ENCODE measurements around the gene SLC35E4. TPM values are rescaled to one million over a fixed set of nuclear protein-coding genes. Genes with fewer than 3 reads are reported as not detected.
"Not testable (repeated sequence)": the region's sequence is repeated elsewhere in the genome, so short reads cannot be mapped to it uniquely, and the experiment has no call there.

SLC35E4 gene
- total RNA-seq: 2.1 and 2.6 TPM in 2 replicates
- long read RNA-seq, partial matches to known transcripts: 0 of 1 reads
- long read RNA-seq, other reads (novel, unspliced or antisense): 1 of 1 reads

DNA sequence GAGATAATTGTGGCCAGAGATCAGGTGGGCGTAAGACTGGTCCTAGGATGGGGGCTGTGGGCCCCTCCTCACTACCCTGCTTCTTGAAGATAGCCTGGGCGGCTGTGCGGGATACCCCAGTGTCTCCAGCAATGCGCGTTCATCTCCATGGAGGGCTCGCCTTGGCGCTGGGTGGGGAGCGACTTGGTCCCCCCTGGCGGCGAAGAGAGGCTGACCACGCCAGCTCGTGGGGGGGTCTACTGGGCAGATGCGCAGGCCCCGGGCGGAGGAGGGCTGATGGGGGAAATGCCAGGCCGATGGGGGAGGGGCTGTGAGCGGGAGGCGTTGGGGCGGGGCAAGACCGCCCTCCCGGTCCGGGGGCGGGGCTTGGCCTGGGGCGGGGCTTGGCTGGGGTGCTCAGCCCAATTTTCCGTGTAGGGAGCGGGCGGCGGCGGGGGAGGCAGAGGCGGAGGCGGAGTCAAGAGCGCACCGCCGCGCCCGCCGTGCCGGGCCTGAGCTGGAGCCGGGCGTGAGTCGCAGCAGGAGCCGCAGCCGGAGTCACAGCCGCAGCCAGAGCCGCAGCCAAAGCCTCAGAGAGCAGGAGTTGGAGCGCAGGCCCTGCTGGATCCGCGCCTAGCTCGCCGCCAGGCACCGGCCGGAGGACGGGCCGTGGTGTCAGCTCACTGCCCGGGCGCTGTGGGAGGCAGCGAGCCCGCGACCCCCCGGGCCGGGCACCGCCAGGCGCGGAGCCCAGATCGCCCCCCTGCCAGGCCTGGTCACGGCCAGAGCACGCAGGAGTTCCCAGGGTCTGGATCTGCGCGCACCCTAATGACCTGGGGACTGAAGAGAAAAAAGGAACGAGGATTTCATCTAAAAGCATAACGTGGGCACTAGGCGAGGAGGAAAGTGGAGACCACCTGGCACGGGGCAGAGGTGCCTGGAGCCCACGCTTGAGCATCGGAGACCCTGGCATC, at the start of gene SLC35E4:
Gene SLC35E4, plus strand, starts transcription at position 509 of the 953 bp plus-strand sequence. CDS start 670 bp downstream, outside the sequence.
- Mint-ChIP-seq H3K4me3 (ENCODE audit: low read depth) (peak within 1 kb of the TSS; percentile 69), H3K27ac (no peak within 1 kb of the TSS)

GRCh38 chr22:30586414-30586813, 49.2 kb upstream of the SLC35E4 start:
- Mint-ChIP-seq H3K9me3 (ENCODE audit: low read depth) (no peaks in the 10 kb centered on the region), H3K4me1 (ENCODE audit: low read depth) (peaks cover 2% of the 10 kb centered on the region), H3K4me3 (ENCODE audit: low read depth) (no peak overlapping the region)

More for the DNA sequence above, at the start of gene SLC35E4:
- peaks cover 3% of the 10 kb centered on the region for H3K36me3 Mint-ChIP-seq (ENCODE audit: insufficient read depth)
- DNase-seq (ENCODE audit: low spot score, unreplicated experiment): peak; percentile 83
- no peaks in the 10 kb centered on the region for H3K27me3 Mint-ChIP-seq
- H3K9me3 Mint-ChIP-seq (ENCODE audit: low read depth): no peaks in the 10 kb centered on the region
- peaks cover 5% of the 10 kb centered on the region for H3K4me1 Mint-ChIP-seq (ENCODE audit: low read depth)
- TF ChIP-seq, protein P1, sequence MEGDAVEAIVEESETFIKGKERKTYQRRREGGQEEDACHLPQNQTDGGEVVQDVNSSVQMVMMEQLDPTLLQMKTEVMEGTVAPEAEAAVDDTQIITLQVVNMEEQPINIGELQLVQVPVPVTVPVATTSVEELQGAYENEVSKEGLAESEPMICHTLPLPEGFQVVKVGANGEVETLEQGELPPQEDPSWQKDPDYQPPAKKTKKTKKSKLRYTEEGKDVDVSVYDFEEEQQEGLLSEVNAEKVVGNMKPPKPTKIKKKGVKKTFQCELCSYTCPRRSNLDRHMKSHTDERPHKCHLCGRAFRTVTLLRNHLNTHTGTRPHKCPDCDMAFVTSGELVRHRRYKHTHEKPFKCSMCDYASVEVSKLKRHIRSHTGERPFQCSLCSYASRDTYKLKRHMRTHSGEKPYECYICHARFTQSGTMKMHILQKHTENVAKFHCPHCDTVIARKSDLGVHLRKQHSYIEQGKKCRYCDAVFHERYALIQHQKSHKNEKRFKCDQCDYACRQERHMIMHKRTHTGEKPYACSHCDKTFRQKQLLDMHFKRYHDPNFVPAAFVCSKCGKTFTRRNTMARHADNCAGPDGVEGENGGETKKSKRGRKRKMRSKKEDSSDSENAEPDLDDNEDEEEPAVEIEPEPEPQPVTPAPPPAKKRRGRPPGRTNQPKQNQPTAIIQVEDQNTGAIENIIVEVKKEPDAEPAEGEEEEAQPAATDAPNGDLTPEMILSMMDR (IDR thresholded peaks at IDR 0.05; ENCODE audit: unreplicated experiment): peak; percentile 33

DNA sequence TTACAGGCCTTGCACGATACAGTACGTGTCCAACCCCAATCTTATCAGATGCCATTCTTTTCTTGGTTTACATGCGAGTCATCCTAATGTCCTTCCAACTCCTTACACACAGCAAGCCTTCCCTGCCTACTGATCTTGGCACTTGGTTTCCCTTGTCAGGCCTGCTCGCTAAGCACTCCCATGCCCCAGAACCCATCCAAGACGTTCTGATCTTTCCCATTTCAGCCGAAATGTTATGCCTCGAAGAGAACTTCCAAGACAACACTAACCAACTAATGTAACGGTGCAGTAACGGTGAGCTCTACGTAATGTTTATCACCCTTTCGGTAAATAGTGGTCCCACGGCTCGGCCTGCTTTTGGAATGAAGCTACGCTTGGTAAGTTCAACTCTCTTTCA, 44.4 kb upstream of the SLC35E4 start:
- H3K27ac Mint-ChIP-seq: no peak overlapping the region
- TF ChIP-seq, protein P1 (IDR thresholded peaks at IDR 0.05; ENCODE audit: unreplicated experiment): no peak
- H3K4me3 Mint-ChIP-seq (ENCODE audit: low read depth): no peak overlapping the region
- DNase-seq (ENCODE audit: low spot score, unreplicated experiment): no peak
- H3K4me1 Mint-ChIP-seq (ENCODE audit: low read depth): peaks cover 2% of the 10 kb centered on the region
- peaks cover 10% of the 10 kb centered on the region for H3K27me3 Mint-ChIP-seq
- H3K36me3 Mint-ChIP-seq (ENCODE audit: insufficient read depth): peaks cover 3% of the 10 kb centered on the region
- H3K9me3 Mint-ChIP-seq (ENCODE audit: low read depth): no peaks in the 10 kb centered on the region

More at GRCh38 chr22:30586414-30586813, 49.2 kb upstream of the SLC35E4 start:
- Mint-ChIP-seq H3K36me3 (ENCODE audit: insufficient read depth) (peaks cover 7% of the 10 kb centered on the region), H3K27me3 (no peaks in the 10 kb centered on the region), H3K27ac (no peak overlapping the region)
- no peak for DNase-seq (ENCODE audit: low spot score, unreplicated experiment)
- TF ChIP-seq, protein P1 (IDR thresholded peaks at IDR 0.05; ENCODE audit: unreplicated experiment): no peak

- Mint-ChIP-seq H3K27me3 (peaks cover 10% of the 10 kb centered on the region), H3K36me3 (ENCODE audit: insufficient read depth) (peaks cover 3% of the 10 kb centered on the region), H3K4me3 (ENCODE audit: low read depth) (no peak within 1 kb of the TSS), H3K4me1 (ENCODE audit: low read depth) (peaks cover 2% of the 10 kb centered on the region), H3K27ac (no peak within 1 kb of the TSS), H3K9me3 (ENCODE audit: low read depth) (no peaks in the 10 kb centered on the region)
- TF ChIP-seq, protein P1 (IDR thresholded peaks at IDR 0.05; ENCODE audit: unreplicated experiment): no peak
- DNase-seq (ENCODE audit: low spot score, unreplicated experiment): peak; percentile 88
These were observed 43.8 kb upstream of the SLC35E4 start, which contains the start of gene PES1 for GRCh38 chr22:30591588-30592359. TSS of gene PES1 (minus strand) at chr22:30591910. CDS start at chr22:30591833, 77 bp downstream.

- DNase-seq (ENCODE audit: low spot score, unreplicated experiment); H3K4me3 Mint-ChIP-seq (ENCODE audit: low read depth); H3K9me3 Mint-ChIP-seq (ENCODE audit: low read depth); H3K4me1 Mint-ChIP-seq (ENCODE audit: low read depth); H3K27ac Mint-ChIP-seq; H3K27me3 Mint-ChIP-seq; H3K36me3 Mint-ChIP-seq (ENCODE audit: insufficient read depth): not testable (repeated sequence)
These were observed 43.2 kb upstream of the SLC35E4 start for GRCh38 chr22:30592360-30592713.

Measured in progenitor cell of endocrine pancreas (in vitro differentiated cells).